K562 (cell line): ENCODE data around the gene DBP. TPM values are rescaled to one million over a fixed set of nuclear protein-coding genes. Genes with fewer than 3 reads are reported as not detected.

ENCODE experiments used
- ATF1 ChIP-seq, 2 experiments: fragments of 450-650 bp in 1 of 2; IDR thresholded peaks; 2 replicates each; pipeline ENCODE4 v1.6.1; 2016; ENCODE audit warnings: missing compliant biosample characterization in 1 of 2, missing genetic modification characterization in 1 of 2
- BACH1 ChIP-seq: fragments of 200-800 bp; sonication (Bioruptor generic); IDR thresholded peaks from 2 replicates; pipeline ENCODE4 v1.6.1; 2016; ENCODE audit warnings: missing genetic modification characterization, missing compliant biosample characterization
- CHD4 ChIP-seq: fragments of 200-600 bp; sonication (generic); IDR thresholded peaks from 3 replicates; pipeline ENCODE4 v1.6.1; 2012; ENCODE audit warnings: low read depth, mild to moderate bottlenecking, mixed read lengths, low read length, inconsistent platforms; ENCODE audit not compliant: insufficient read depth, insufficient replicate concordance, poor library complexity, severe bottlenecking
- CREB1 ChIP-seq, 2 experiments: sonication (generic) in 1 of 2; formaldehyde crosslinking in 1 of 2; IDR thresholded peaks; 2 replicates each; pipeline versions ENCODE4 v1.6.1 to v1.8.0; 2012 to 2022; ENCODE audit warnings: inconsistent platforms in 1 of 2, mild to moderate bottlenecking in 1 of 2, missing genetic modification reagents in 1 of 2, moderate library complexity in 1 of 2
- CREB5 ChIP-seq: fragments of 250-450 bp; sonication (Bioruptor Pico); IDR thresholded peaks from 2 replicates; pipeline ENCODE4 v1.5.0; 2020; ENCODE audit warnings: mild to moderate bottlenecking
- ERF ChIP-seq: fragments of 450-650 bp; formaldehyde crosslinking; IDR thresholded peaks from 2 replicates; pipeline ENCODE4 v1.4.0; 2020; ENCODE audit warnings: mild to moderate bottlenecking, mixed read lengths
- GTF2A2 ChIP-seq: IDR thresholded peaks from 2 replicates; pipeline ENCODE4 v1.6.1; 2016; ENCODE audit warnings: mild to moderate bottlenecking, missing genetic modification characterization, missing compliant biosample characterization
- NFE2 ChIP-seq: IDR thresholded peaks from 2 replicates; pipeline ENCODE4 v1.6.1; 2014; ENCODE audit warnings: antibody characterized with exemption, low read depth
- PHB2 ChIP-seq: fragments of 450-650 bp; IDR thresholded peaks from 2 replicates; pipeline ENCODE4 v1.6.1; 2017; ENCODE audit warnings: low read depth
- SIRT6 ChIP-seq: IDR thresholded peaks from one replicate; pipeline ENCODE4 v1.6.1; 2012; ENCODE audit warnings: low read depth, mild to moderate bottlenecking, control low read depth, inconsistent platforms, low read length, moderate library complexity
- SRSF3 ChIP-seq: fragments of 200-400 bp; formaldehyde crosslinking; IDR thresholded peaks from 2 replicates; pipeline ENCODE4 v1.6.1; 2016; ENCODE audit warnings: mild to moderate bottlenecking, low read length, moderate library complexity; ENCODE audit not compliant: insufficient read depth
- TAF1 ChIP-seq: IDR thresholded peaks from 2 replicates; pipeline ENCODE4 v1.6.1; 2011; ENCODE audit warnings: mild to moderate bottlenecking, low read length, moderate library complexity; ENCODE audit not compliant: insufficient read depth, control insufficient read depth, severe bottlenecking; ENCODE audit errors: extremely low read depth
- ZBTB2 ChIP-seq: fragments of 450-650 bp; IDR thresholded peaks from 2 replicates; pipeline ENCODE4 v1.6.1; 2016; ENCODE audit warnings: antibody characterized with exemption
- ZKSCAN3 ChIP-seq: fragments of 250-450 bp; sonication (Bioruptor Pico); IDR thresholded peaks from 2 replicates; pipeline ENCODE4 v1.4.0; 2020
- ZNF184 ChIP-seq: sonication (generic); formaldehyde crosslinking; IDR thresholded peaks from 2 replicates; pipeline ENCODE4 v1.5.0; 2020; ENCODE audit warnings: missing genetic modification reagents
- ZNF778 ChIP-seq: fragments of 450-650 bp; formaldehyde crosslinking; IDR thresholded peaks from 2 replicates; pipeline ENCODE4 v1.4.0; 2020; ENCODE audit warnings: mild to moderate bottlenecking, moderate library complexity
- polyA plus RNA-seq, 8 experiments: library from polyadenylated mRNA; depleted of rRNA in 4 of 8; stranded (reverse) in 5 of 8; unstranded in 3 of 8; fragments of >200 nt; fragmentation: Nextera tagmentation in 2 of 8; fragmentation: Illumina TruSeq in 1 of 8; extraction: Ambion mirVana in 2 of 8; extraction: Trizol in 1 of 8; gene quantifications; 2 replicates each; pipeline versions ENCODE4 v1.2.1 to v1.2.3, GENCODE V29; 2011 to 2014; ENCODE audit warnings: inconsistent platforms in 1 of 8, missing spikeins in 1 of 8
- total RNA-seq, 7 experiments: library from RNA; depleted of rRNA in 6 of 7; stranded (reverse); fragments of >200 nt in 6 of 7; fragmentation: Illumina TruSeq in 2 of 7; extraction: Trizol in 2 of 7; gene quantifications; 2 replicates each; pipeline versions ENCODE4 v1.2.1 to v1.2.3, GENCODE V29; 2011 to 2021; ENCODE audit warnings: low replicate concordance in 1 of 7
- TF ChIP-seq, protein P1 (sequence below): fragments of 250-450 bp; sonication (Bioruptor Pico); IDR thresholded peaks from 2 replicates; pipeline ENCODE4 v1.5.0; 2021; ENCODE audit warnings: mild to moderate bottlenecking, borderline replicate concordance
- TF ChIP-seq, protein P2 (sequence below), 3 experiments: fragments of 200-800 bp in 1 of 3; sonication (Bioruptor generic) in 1 of 3; sonication (generic) in 1 of 3; formaldehyde crosslinking in 1 of 3; IDR thresholded peaks; 2 replicates each; pipeline versions ENCODE4 v1.6.1 to v1.8.0; 2016 to 2022; ENCODE audit warnings: mild to moderate bottlenecking in 2 of 3, missing compliant biosample characterization in 2 of 3, missing genetic modification characterization in 2 of 3, missing genetic modification reagents in 1 of 3

DBP gene
- total and polyA plus RNA-seq, 9 of the 15 experiments (the other 6 are each of a cell fraction or from before 2014, with no cell fraction given): 0.25 to 5.5 (median 1.8) TPM

- TF ChIP-seq BACH1 (no peak), ZKSCAN3 (CRISPR knock-in tag) (no peak), GTF2A2 (tag) (no peak), CHD4 (peak; percentile 99), SIRT6 (no peak), TAF1 (no peak), ZNF778 (no peak), ZBTB2 (no peak), CREB5 (CRISPR knock-in tag) (no peak), SRSF3 (no peak), ATF1 (CRISPR knock-in tag; IDR thresholded peaks at IDR 0.05) (no peak), ATF1 (tag; IDR thresholded peaks at IDR 0.05) (no peak), NFE2 (no peak), ZNF184 (no peak), CREB1 (IDR thresholded peaks at IDR 0.05) (no peak), CREB1 (CRISPR knock-in tag; IDR thresholded peaks at IDR 0.05) (no peak), PHB2 (no peak), ERF (0 out of 2 replicates have a peak, but pooled peaks have one; percentile 38)
- TF ChIP-seq, protein P1, sequence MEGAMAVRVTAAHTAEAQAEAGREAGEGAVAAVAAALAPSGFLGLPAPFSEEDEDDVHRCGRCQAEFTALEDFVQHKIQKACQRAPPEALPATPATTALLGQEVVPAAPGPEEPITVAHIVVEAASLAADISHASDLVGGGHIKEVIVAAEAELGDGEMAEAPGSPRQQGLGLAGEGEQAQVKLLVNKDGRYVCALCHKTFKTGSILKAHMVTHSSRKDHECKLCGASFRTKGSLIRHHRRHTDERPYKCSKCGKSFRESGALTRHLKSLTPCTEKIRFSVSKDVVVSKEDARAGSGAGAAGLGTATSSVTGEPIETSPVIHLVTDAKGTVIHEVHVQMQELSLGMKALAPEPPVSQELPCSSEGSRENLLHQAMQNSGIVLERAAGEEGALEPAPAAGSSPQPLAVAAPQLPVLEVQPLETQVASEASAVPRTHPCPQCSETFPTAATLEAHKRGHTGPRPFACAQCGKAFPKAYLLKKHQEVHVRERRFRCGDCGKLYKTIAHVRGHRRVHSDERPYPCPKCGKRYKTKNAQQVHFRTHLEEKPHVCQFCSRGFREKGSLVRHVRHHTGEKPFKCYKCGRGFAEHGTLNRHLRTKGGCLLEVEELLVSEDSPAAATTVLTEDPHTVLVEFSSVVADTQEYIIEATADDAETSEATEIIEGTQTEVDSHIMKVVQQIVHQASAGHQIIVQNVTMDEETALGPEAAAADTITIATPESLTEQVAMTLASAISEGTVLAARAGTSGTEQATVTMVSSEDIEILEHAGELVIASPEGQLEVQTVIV (CRISPR knock-in tag): no peak
- TF ChIP-seq, protein P2, sequence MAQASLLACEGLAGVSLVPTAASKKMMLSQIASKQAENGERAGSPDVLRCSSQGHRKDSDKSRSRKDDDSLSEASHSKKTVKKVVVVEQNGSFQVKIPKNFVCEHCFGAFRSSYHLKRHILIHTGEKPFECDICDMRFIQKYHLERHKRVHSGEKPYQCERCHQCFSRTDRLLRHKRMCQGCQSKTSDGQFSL (CRISPR knock-in tag; IDR thresholded peaks at IDR 0.05): no peak
- TF ChIP-seq, protein P2 (tag; IDR thresholded peaks at IDR 0.05): no peak
These were observed 17.2 kb downstream of the DBP start (continued) for GRCh38 chr19:48619692-48620585.
